Adrenal gland (tissue), 12 donors: ENCODE measurements around the gene DPP9. TPM values are rescaled to one million over a fixed set of nuclear protein-coding genes. Genes with fewer than 3 reads are reported as not detected.

Source experiments
- DNase-seq, 7 donors: peaks; one replicate each; pipeline ENCODE4 v3.0.0-alpha.2; 2019 to 2020
- H3K27ac ChIP-seq, 5 donors: fragments of 200-600 bp; sonication (generic) in 4 of 5; 1 replicate in 3 of 5; 2 replicates in 2 of 5; pipeline versions ENCODE4 v1.5.1 to v1.8.0; 2016 to 2020; ENCODE audit warnings: mild to moderate bottlenecking in 1 of 5
- H3K27me3 ChIP-seq: fragments of 200-600 bp; 2 replicates; pipeline ENCODE4 v1.8.0; 2021
- H3K36me3 ChIP-seq, 2 donors: fragments of 200-600 bp; replicated peaks in 1 of 2; 1 replicate in 1 of 2; 2 replicates in 1 of 2; pipeline versions ENCODE4 v1.5.1 to v1.8.0; 2018 to 2022
- H3K4me1 ChIP-seq, 2 donors: fragments of 200-600 bp; replicated peaks in 1 of 2; 1 replicate in 1 of 2; 2 replicates in 1 of 2; pipeline versions ENCODE4 v1.5.1 to v1.8.0; 2018 to 2021
- H3K4me3 ChIP-seq, 4 donors: fragments of 200-600 bp; sonication (generic) in 3 of 4; one replicate each; pipeline ENCODE4 v1.5.1; 2016 to 2018
- H3K9me3 ChIP-seq, 3 donors: fragments of 200-600 bp; sonication (generic) in 1 of 3; replicated peaks in 1 of 3; 1 replicate in 2 of 3; 2 replicates in 1 of 3; pipeline versions ENCODE4 v1.5.1 to v1.8.0; 2016 to 2021
- CTCF ChIP-seq, 6 experiments: fragments of 450-650 bp in 4 of 6; fragments of 200-600 bp in 2 of 6; sonication (generic) in 1 of 6; IDR thresholded peaks; 1 replicate in 5 of 6; 2 replicates in 1 of 6; pipeline versions ENCODE4 v1.5.1 to v1.8.0; 2016 to 2021; ENCODE audit warnings: antibody characterized with exemption in 6 of 6, mild to moderate bottlenecking in 2 of 6, moderate library complexity in 1 of 6
- POLR2A ChIP-seq, 2 donors: fragments of 450-650 bp; IDR thresholded peaks; one replicate each; pipeline ENCODE4 v1.6.1; 2017; ENCODE audit warnings: antibody characterized with exemption in 2 of 2, mild to moderate bottlenecking in 2 of 2, moderate library complexity in 1 of 2
- WGBS, 4 donors: extraction: QIAGEN DNeasy Blood & Tissue Kit in 2 of 4; methylation state at CpG; one replicate each; pipeline versions ENCODE4 v1.1.5 to v1.1.7; 2013 to 2017; 5-methylcytosine and 5-hydroxymethylcytosine counted together
- intact Hi-C, 2 donors: fragments of 100-400 bp; cut with DNase I; formaldehyde crosslinking; loops; one replicate each; pipeline versions ENCODE4 v1.14.1 to v1.15.0; 2022 to 2023
- polyA plus RNA-seq, 3 donors: library from polyadenylated mRNA; stranded (reverse); fragments of 200-250 nt in 2 of 3; fragments of 350-450 nt in 1 of 3; fragmentation: Illumina TruSeq in 1 of 3; extraction: RNeasy Lipid Tissue Mini Kit (QIAGEN cat#74804) in 1 of 3; gene quantifications; one replicate each; pipeline ENCODE4 v1.2.3, GENCODE V29; 2013 to 2014
- total RNA-seq, 9 donors: library from RNA; depleted of rRNA in 4 of 9; stranded (reverse); fragments of >200 nt in 4 of 9; fragments of 120-200 nt in 1 of 9; fragmentation: NEBNext Ultra II Directional in 1 of 9; extraction: Animal tissue kit (Norgen Biotek cat#: 25700) in 1 of 9; gene quantifications; one replicate each; pipeline versions ENCODE4 v1.1.0 to v1.2.4, GENCODE V29; 2013 to 2023
- donor health status: healthy with polysubstance abuse.
- donor health status: Bipolar disorder and iron deficiency.
- donor health status: DM: yes; HTN: yes; CAD: no.
- donor health status: DM: no; HTN: no; CAD: no.
- donor health status: DM: no; HTN: no; CAD: no.
- donor health status: DM: yes; HTN: yes; CAD: no.

DPP9 gene
- total and polyA plus RNA-seq, 12 donors = 9.5 to 117 (median 46.9) TPM

GRCh38 chr19:4700693-4700970 is 23.0 kb downstream of the DPP9 start:
- H3K9me3 ChIP-seq = no peaks in the 10 kb centered on the region
- no peaks in the 10 kb centered on the region for H3K27me3 ChIP-seq
- peaks cover 0 to 90% of the 10 kb centered on the region in 2 donors for H3K36me3 ChIP-seq
- H3K4me1 ChIP-seq = no peaks in the 10 kb centered on the region
- no peak overlapping the region for H3K4me3 ChIP-seq
- no peak for DNase-seq
- TF ChIP-seq POLR2A (IDR thresholded peaks at IDR 0.05) (no peak), CTCF (IDR thresholded peaks at IDR 0.05) (no peak)
- intact Hi-C loops = no loop called here
- no peak overlapping the region for H3K27ac ChIP-seq
- 90 to 94% (median 93%) methylated on average over 11 of the region's 11 CpGs for WGBS, 4 donors

GRCh38 chr19:4699826-4700692 is 23.6 kb downstream of the DPP9 start:
- DNase-seq = no peak
- Histone ChIP-seq H3K27me3 (no peaks in the 10 kb centered on the region), H3K4me1 (no peaks in the 10 kb centered on the region), H3K9me3 (no peaks in the 10 kb centered on the region), H3K27ac (no peak overlapping the region), H3K36me3 (peaks cover 0 to 90% of the 10 kb centered on the region in 2 donors), H3K4me3 (no peak overlapping the region)
- intact Hi-C loops = no loop called here
- 84 to 93% (median 89%) methylated on average over 13 to 33 of the region's 33 CpGs for WGBS, 4 donors
- no peak for TF ChIP-seq CTCF (IDR thresholded peaks at IDR 0.05)

GRCh38 chr19:4697304-4697703 is 26.3 kb downstream of the DPP9 start:
- no peaks in the 10 kb centered on the region for H3K9me3 ChIP-seq
- DNase-seq = no peak
- peaks cover 0 to 94% of the 10 kb centered on the region in 2 donors for H3K36me3 ChIP-seq
- H3K4me1 ChIP-seq = no peaks in the 10 kb centered on the region
- TF ChIP-seq CTCF (IDR thresholded peaks at IDR 0.05) (no peak), POLR2A (IDR thresholded peaks at IDR 0.05) (no peak)
- H3K27me3 ChIP-seq = no peaks in the 10 kb centered on the region
- no peak overlapping the region for H3K27ac ChIP-seq
- no peak overlapping the region for H3K4me3 ChIP-seq
- intact Hi-C loops = no loop called here
- 92 to 98% (median 94%) methylated on average over 6 to 14 of the region's 14 CpGs for WGBS, 4 donors

- 81 to 85% (median 84%) methylated on average over 7 to 19 of the region's 19 CpGs for WGBS, 4 donors
- Histone ChIP-seq H3K27me3 (no peaks in the 10 kb centered on the region), H3K27ac (peak overlapping the region in 3 of 5 donors; percentile 19 to 71 (median 58)), H3K4me3 (no peak overlapping the region), H3K4me1 (no peaks in the 10 kb centered on the region), H3K36me3 (peaks cover 0 to 87% of the 10 kb centered on the region in 2 donors), H3K9me3 (no peaks in the 10 kb centered on the region)
- TF ChIP-seq CTCF (IDR thresholded peaks at IDR 0.05) (no peak), POLR2A (IDR thresholded peaks at IDR 0.05) (no peak)
- DNase-seq = peak in 1 of 7 donors; percentile 45
- intact Hi-C loops = no loop called here
Observed at GRCh38 chr19:4695224-4695731, 28.4 kb downstream of the DPP9 start.
